ENCODE measurements around the gene PGS1. TPM values are rescaled to one million over a fixed set of nuclear protein-coding genes. Genes with fewer than 3 reads are reported as not detected.

Gene PGS1
- total RNA-seq, 1 experiment from 2014 or later, result 42.6 TPM

- CTCF ChIA-PET, result no interaction called here
- H3K4me3 Mint-ChIP-seq (ENCODE audit: low read depth, unreplicated experiment), result no peak overlapping the region
Measured at GRCh38 chr17:78374631-78375274, 3.7 kb upstream of the PGS1 start.

DNA sequence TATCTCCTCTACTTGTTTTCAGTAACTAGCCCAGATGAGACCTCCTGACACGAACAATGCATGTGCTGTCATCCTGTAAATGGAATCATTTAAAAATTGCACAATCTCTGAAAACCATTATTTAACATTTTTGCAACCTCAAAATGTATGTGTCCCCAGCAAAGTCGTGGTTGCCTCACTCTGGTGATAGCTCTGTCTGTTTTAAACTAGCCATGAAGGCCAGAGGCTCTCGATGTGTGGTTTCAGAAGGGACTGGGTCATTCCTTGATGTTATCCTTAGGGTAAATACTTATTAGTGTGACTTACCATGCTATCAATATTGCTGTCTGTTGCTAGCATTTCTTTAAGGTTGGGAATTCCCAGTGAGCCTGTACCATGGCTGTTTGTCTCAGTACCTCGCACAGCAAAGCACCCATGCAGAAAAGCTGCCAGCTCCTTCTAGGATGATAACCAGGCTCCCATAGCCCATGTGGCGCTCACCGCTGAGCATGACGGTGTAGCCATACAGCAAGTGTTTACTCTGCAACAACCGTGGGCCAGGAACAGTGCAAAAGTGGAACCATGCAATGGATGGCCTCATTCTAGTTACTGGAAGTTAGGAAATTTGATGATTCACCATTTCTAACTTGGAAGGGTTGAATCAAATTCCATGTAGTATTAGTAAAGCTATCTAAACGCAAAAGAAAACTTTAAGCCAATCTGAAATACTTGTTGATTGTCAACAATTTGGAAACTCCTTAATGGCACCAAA lies 2.9 kb upstream of the PGS1 start:
- CTCF ChIA-PET, result no interaction called here
- Mint-ChIP-seq H3K27me3 (ENCODE audit: unreplicated experiment) (no peaks in the 10 kb centered on the region), H3K9me3 (ENCODE audit: low read depth, unreplicated experiment) (no peaks in the 10 kb centered on the region), H3K27ac (ENCODE audit: unreplicated experiment) (no peak overlapping the region), H3K4me1 (ENCODE audit: low read depth, unreplicated experiment) (peaks cover 16% of the 10 kb centered on the region), H3K36me3 (ENCODE audit: insufficient read depth, unreplicated experiment) (peaks cover 14% of the 10 kb centered on the region), H3K4me3 (ENCODE audit: low read depth, unreplicated experiment) (no peak overlapping the region)
- no TSS peak for BruUV-seq (replicated peaks)
- TF ChIP-seq, protein P1, sequence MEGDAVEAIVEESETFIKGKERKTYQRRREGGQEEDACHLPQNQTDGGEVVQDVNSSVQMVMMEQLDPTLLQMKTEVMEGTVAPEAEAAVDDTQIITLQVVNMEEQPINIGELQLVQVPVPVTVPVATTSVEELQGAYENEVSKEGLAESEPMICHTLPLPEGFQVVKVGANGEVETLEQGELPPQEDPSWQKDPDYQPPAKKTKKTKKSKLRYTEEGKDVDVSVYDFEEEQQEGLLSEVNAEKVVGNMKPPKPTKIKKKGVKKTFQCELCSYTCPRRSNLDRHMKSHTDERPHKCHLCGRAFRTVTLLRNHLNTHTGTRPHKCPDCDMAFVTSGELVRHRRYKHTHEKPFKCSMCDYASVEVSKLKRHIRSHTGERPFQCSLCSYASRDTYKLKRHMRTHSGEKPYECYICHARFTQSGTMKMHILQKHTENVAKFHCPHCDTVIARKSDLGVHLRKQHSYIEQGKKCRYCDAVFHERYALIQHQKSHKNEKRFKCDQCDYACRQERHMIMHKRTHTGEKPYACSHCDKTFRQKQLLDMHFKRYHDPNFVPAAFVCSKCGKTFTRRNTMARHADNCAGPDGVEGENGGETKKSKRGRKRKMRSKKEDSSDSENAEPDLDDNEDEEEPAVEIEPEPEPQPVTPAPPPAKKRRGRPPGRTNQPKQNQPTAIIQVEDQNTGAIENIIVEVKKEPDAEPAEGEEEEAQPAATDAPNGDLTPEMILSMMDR (IDR thresholded peaks at IDR 0.05; ENCODE audit: unreplicated experiment), result no peak
- intact Hi-C loops (cut with micrococcal nuclease; ENCODE audit: unreplicated experiment), result no loop called here
- DNase-seq, result no peak

More at GRCh38 chr17:78374631-78375274, 3.7 kb upstream of the PGS1 start:
- peaks cover 14% of the 10 kb centered on the region for H3K36me3 Mint-ChIP-seq (ENCODE audit: insufficient read depth, unreplicated experiment)
- intact Hi-C loops (cut with micrococcal nuclease; ENCODE audit: unreplicated experiment), result no loop called here
- BruUV-seq (replicated peaks), result no TSS peak
- H3K4me1 Mint-ChIP-seq (ENCODE audit: low read depth, unreplicated experiment), result peaks cover 16% of the 10 kb centered on the region
- H3K27me3 Mint-ChIP-seq (ENCODE audit: unreplicated experiment), result no peaks in the 10 kb centered on the region
- TF ChIP-seq, protein P1 (IDR thresholded peaks at IDR 0.05; ENCODE audit: unreplicated experiment), result no peak
- no peak overlapping the region for H3K27ac Mint-ChIP-seq (ENCODE audit: unreplicated experiment)
- DNase-seq, result no peak
- H3K9me3 Mint-ChIP-seq (ENCODE audit: low read depth, unreplicated experiment), result no peaks in the 10 kb centered on the region

GRCh38 chr17:78376161-78376560 lies 2.3 kb upstream of the PGS1 start:
- H3K4me1 Mint-ChIP-seq (ENCODE audit: low read depth, unreplicated experiment), result peaks cover 18% of the 10 kb centered on the region
- peaks cover 19% of the 10 kb centered on the region for H3K36me3 Mint-ChIP-seq (ENCODE audit: insufficient read depth, unreplicated experiment)
- H3K9me3 Mint-ChIP-seq (ENCODE audit: low read depth, unreplicated experiment), result no peaks in the 10 kb centered on the region
- no peaks in the 10 kb centered on the region for H3K27me3 Mint-ChIP-seq (ENCODE audit: unreplicated experiment)
- CTCF ChIA-PET, result no interaction called here
- H3K4me3 Mint-ChIP-seq (ENCODE audit: low read depth, unreplicated experiment), result no peak overlapping the region
- TF ChIP-seq, protein P1 (IDR thresholded peaks at IDR 0.05; ENCODE audit: unreplicated experiment), result no peak
- no peak overlapping the region for H3K27ac Mint-ChIP-seq (ENCODE audit: unreplicated experiment)
- no TSS peak for BruUV-seq (replicated peaks)
- intact Hi-C loops (cut with micrococcal nuclease; ENCODE audit: unreplicated experiment), result no loop called here
- no peak for DNase-seq

DNA sequence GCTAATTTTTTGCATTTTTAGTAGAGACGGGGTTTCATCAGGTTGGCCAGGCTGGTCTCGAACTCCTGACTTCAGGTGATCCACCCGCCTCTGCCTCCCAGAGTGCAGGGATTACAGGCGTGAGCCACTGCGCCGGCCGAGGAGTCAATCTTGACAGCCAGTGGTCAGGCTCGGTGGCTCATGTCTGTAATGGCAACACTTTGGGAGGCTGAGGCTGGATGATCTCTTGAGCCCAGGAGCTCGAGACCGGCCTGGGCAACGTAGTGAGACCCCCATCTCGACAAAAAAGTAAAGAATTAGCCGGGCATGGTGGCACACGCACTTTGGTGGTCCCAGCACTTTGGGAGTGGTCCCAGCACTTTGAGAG lies 608 bp upstream of the PGS1 start:
- peaks cover 29% of the 10 kb centered on the region for H3K36me3 Mint-ChIP-seq (ENCODE audit: insufficient read depth, unreplicated experiment)
- TF ChIP-seq, protein P1 (IDR thresholded peaks at IDR 0.05; ENCODE audit: unreplicated experiment), result no peak
- no peak for DNase-seq
- peak overlapping the region; percentile 88 for H3K4me3 Mint-ChIP-seq (ENCODE audit: low read depth, unreplicated experiment)
- H3K27me3 Mint-ChIP-seq (ENCODE audit: unreplicated experiment), result no peaks in the 10 kb centered on the region
- peaks cover 33% of the 10 kb centered on the region for H3K4me1 Mint-ChIP-seq (ENCODE audit: low read depth, unreplicated experiment)
- no peaks in the 10 kb centered on the region for H3K9me3 Mint-ChIP-seq (ENCODE audit: low read depth, unreplicated experiment)
- H3K27ac Mint-ChIP-seq (ENCODE audit: unreplicated experiment), result no peak overlapping the region
- CTCF ChIA-PET, result interaction anchor here (0.9 kb wide), 1 partner anchor 11 kb away, joined by 7 read pairs; no protein-coding TSS in a partner anchor
- intact Hi-C loops (cut with micrococcal nuclease; ENCODE audit: unreplicated experiment), result no loop called here
- BruUV-seq (replicated peaks), result no TSS peak

Measured in Calu3 (cell line).